ENCODE results near the gene TSGA10.

GRCh38 chr2:99067871-99068625, 86.7 kb downstream of the TSGA10 start:
- TF ChIP-seq, protein P1, sequence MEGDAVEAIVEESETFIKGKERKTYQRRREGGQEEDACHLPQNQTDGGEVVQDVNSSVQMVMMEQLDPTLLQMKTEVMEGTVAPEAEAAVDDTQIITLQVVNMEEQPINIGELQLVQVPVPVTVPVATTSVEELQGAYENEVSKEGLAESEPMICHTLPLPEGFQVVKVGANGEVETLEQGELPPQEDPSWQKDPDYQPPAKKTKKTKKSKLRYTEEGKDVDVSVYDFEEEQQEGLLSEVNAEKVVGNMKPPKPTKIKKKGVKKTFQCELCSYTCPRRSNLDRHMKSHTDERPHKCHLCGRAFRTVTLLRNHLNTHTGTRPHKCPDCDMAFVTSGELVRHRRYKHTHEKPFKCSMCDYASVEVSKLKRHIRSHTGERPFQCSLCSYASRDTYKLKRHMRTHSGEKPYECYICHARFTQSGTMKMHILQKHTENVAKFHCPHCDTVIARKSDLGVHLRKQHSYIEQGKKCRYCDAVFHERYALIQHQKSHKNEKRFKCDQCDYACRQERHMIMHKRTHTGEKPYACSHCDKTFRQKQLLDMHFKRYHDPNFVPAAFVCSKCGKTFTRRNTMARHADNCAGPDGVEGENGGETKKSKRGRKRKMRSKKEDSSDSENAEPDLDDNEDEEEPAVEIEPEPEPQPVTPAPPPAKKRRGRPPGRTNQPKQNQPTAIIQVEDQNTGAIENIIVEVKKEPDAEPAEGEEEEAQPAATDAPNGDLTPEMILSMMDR (IDR thresholded peaks at IDR 0.05; ENCODE audit: poor library complexity), result no peak
- no peak for TF ChIP-seq EZH2 (IDR thresholded peaks at IDR 0.05; ENCODE audit: borderline replicate concordance)
- no peak for TF ChIP-seq EZH2phosphoT487 (IDR thresholded peaks at IDR 0.05; ENCODE audit: low read depth, severe bottlenecking, unreplicated experiment)
